ENCODE data around the gene DPT. TPM values are rescaled to one million over a fixed set of nuclear protein-coding genes. Genes with fewer than 3 reads are reported as not detected.

The DPT gene
- total RNA-seq, 2 donors from 2014 or later, result 60.7 to 85.7 TPM

DNA sequence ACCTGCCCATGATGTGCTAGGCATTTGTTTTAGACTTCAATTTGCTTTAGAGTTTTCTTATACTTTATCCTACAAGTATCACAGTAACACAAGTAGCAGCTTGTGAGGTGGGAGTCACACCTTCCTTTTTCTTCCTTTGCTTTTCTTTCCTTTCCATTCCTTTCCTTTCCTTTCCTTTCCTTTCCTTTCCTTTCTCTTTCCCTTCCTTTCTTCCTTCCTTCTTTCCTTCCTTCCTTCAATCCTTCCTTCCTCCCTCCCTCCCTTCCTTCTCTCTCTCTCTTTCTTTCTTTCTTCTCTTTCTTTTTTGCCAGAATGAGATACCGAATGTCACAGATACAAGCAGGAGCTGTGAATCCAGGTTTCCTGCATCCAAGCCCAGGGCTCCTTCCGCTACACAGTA is 3.9 kb downstream of the DPT start:
- no peaks in the 10 kb centered on the region for H3K36me3 ChIP-seq
- no peak overlapping the region for H3K27ac ChIP-seq
- DNase-seq (ENCODE audit: low spot score), result no peak
- H3K9me3 ChIP-seq, result no peaks in the 10 kb centered on the region
- peaks cover 0 to 17% of the 10 kb centered on the region in 2 donors for H3K4me1 ChIP-seq (ENCODE audit: control insufficient read depth in 1 of 2, low read depth in 2 of 2)
- TF ChIP-seq, protein P1, sequence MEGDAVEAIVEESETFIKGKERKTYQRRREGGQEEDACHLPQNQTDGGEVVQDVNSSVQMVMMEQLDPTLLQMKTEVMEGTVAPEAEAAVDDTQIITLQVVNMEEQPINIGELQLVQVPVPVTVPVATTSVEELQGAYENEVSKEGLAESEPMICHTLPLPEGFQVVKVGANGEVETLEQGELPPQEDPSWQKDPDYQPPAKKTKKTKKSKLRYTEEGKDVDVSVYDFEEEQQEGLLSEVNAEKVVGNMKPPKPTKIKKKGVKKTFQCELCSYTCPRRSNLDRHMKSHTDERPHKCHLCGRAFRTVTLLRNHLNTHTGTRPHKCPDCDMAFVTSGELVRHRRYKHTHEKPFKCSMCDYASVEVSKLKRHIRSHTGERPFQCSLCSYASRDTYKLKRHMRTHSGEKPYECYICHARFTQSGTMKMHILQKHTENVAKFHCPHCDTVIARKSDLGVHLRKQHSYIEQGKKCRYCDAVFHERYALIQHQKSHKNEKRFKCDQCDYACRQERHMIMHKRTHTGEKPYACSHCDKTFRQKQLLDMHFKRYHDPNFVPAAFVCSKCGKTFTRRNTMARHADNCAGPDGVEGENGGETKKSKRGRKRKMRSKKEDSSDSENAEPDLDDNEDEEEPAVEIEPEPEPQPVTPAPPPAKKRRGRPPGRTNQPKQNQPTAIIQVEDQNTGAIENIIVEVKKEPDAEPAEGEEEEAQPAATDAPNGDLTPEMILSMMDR (IDR thresholded peaks at IDR 0.05), result no peak
- no peaks in the 10 kb centered on the region for H3K27me3 ChIP-seq (replicated peaks; ENCODE audit: insufficient read depth)
- H3K4me3 ChIP-seq, result no peak overlapping the region
- no peak for ATAC-seq (ENCODE audit: insufficient number of reproducible peaks, low FRiP score, low read depth)

- no peak overlapping the region for H3K27ac ChIP-seq
- H3K4me1 ChIP-seq (ENCODE audit: control insufficient read depth in 1 of 2, low read depth in 2 of 2), result peaks cover 0 to 7% of the 10 kb centered on the region in 2 donors
- H3K27me3 ChIP-seq (replicated peaks; ENCODE audit: insufficient read depth), result no peaks in the 10 kb centered on the region
- no peaks in the 10 kb centered on the region for H3K36me3 ChIP-seq
- no peak overlapping the region for H3K4me3 ChIP-seq
- TF ChIP-seq, protein P1 (IDR thresholded peaks at IDR 0.05), result no peak
- DNase-seq (ENCODE audit: low spot score) (no peak), ATAC-seq (ENCODE audit: insufficient number of reproducible peaks, low FRiP score, low read depth) (no peak)
- H3K9me3 ChIP-seq, result no peaks in the 10 kb centered on the region
Measured at GRCh38 chr1:168723000-168723399, 6.0 kb downstream of the DPT start.

DNA sequence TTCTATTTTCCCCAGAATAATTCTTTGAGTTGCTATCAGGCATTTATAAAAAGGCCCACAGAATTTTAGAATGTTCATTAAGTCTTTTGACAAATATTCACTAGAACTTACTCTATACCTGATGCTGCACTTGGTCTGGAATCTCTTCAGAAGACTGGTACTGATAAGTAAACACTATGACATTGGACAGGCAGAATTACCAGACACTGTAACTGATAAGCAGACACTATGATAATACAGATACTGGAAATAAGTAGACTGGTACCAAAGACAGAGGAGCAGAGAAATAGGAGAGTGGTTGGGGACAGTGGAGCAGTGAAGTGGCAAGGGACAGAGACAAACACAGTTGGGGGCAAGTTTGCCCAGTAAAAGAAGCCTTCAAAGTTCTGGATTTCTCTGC is 8.2 kb downstream of the DPT start:
- Histone ChIP-seq H3K27me3 (replicated peaks; ENCODE audit: insufficient read depth) (no peaks in the 10 kb centered on the region), H3K9me3 (no peaks in the 10 kb centered on the region), H3K27ac (no peak overlapping the region), H3K4me1 (ENCODE audit: control insufficient read depth in 1 of 2, low read depth in 2 of 2) (peaks cover 0 to 10% of the 10 kb centered on the region in 2 donors), H3K4me3 (no peak overlapping the region), H3K36me3 (no peaks in the 10 kb centered on the region)
- ATAC-seq (ENCODE audit: insufficient number of reproducible peaks, low FRiP score, low read depth) (no peak), DNase-seq (ENCODE audit: low spot score) (no peak)
- TF ChIP-seq, protein P1 (IDR thresholded peaks at IDR 0.05), result no peak

- Histone ChIP-seq H3K4me3 (no peak overlapping the region), H3K4me1 (ENCODE audit: control insufficient read depth in 1 of 2, low read depth in 2 of 2) (peaks cover 0 to 10% of the 10 kb centered on the region in 2 donors), H3K27ac (no peak overlapping the region), H3K9me3 (no peaks in the 10 kb centered on the region), H3K27me3 (replicated peaks; ENCODE audit: insufficient read depth) (no peaks in the 10 kb centered on the region), H3K36me3 (no peaks in the 10 kb centered on the region)
- TF ChIP-seq, protein P1 (IDR thresholded peaks at IDR 0.05), result no peak
- ATAC-seq (ENCODE audit: insufficient number of reproducible peaks, low FRiP score, low read depth) (no peak), DNase-seq (ENCODE audit: low spot score) (no peak)
Measured at GRCh38 chr1:168719306-168720111, 9.5 kb downstream of the DPT start.

GRCh38 chr1:168717906-168718891 is 10.8 kb downstream of the DPT start:
- no peaks in the 10 kb centered on the region for H3K27me3 ChIP-seq (replicated peaks; ENCODE audit: insufficient read depth)
- H3K4me3 ChIP-seq, result peak overlapping the region; percentile 18
- TF ChIP-seq, protein P1 (IDR thresholded peaks at IDR 0.05), result no peak
- peaks cover 0 to 10% of the 10 kb centered on the region in 2 donors for H3K4me1 ChIP-seq (ENCODE audit: control insufficient read depth in 1 of 2, low read depth in 2 of 2)
- no peak for DNase-seq (ENCODE audit: low spot score)
- ATAC-seq (ENCODE audit: insufficient number of reproducible peaks, low FRiP score, low read depth), result no peak
- no peaks in the 10 kb centered on the region for H3K36me3 ChIP-seq
- H3K9me3 ChIP-seq, result no peaks in the 10 kb centered on the region
- H3K27ac ChIP-seq, result peak overlapping the region; percentile 39 to 45

Data from thoracic aorta (tissue), 2 donors.